Liver (tissue), 9 donors: ENCODE results near the gene ACYP1. TPM values are rescaled to one million over a fixed set of nuclear protein-coding genes. Genes with fewer than 3 reads are reported as not detected.

Source experiments
- DNase-seq: peaks from one replicate; pipeline ENCODE4 v3.0.0-alpha.2; 2017; ENCODE audit warnings: low spot score
- H3K27ac ChIP-seq, 2 donors: one replicate each; pipeline ENCODE4 v1.7.0; 2013; ENCODE audit warnings: inconsistent platforms in 2 of 2, low read length in 2 of 2, control low read depth in 1 of 2, low read depth in 1 of 2, mild to moderate bottlenecking in 1 of 2
- H3K27me3 ChIP-seq, 4 donors: one replicate each; pipeline versions ENCODE4 v1.6.1 to v1.7.0; 2013; ENCODE audit warnings: low read length in 3 of 4, inconsistent platforms in 1 of 4, mild to moderate bottlenecking in 1 of 4, moderate library complexity in 1 of 4; ENCODE audit not compliant: control insufficient read depth in 4 of 4, insufficient read depth in 4 of 4
- H3K36me3 ChIP-seq, 4 donors: one replicate each; pipeline versions ENCODE4 v1.6.1 to v1.7.0; 2013; ENCODE audit warnings: low read length in 3 of 4, mild to moderate bottlenecking in 3 of 4, low read depth in 1 of 4, moderate library complexity in 1 of 4; ENCODE audit not compliant: control insufficient read depth in 4 of 4, insufficient read depth in 3 of 4
- H3K4me1 ChIP-seq, 4 donors: one replicate each; pipeline versions ENCODE4 v1.6.1 to v1.7.0; 2013; ENCODE audit warnings: low read length in 3 of 4, mild to moderate bottlenecking in 3 of 4, moderate library complexity in 1 of 4; ENCODE audit not compliant: control insufficient read depth in 4 of 4, insufficient read depth in 4 of 4
- H3K4me3 ChIP-seq, 3 donors: one replicate each; pipeline versions ENCODE4 v1.6.1 to v1.7.0; 2013; ENCODE audit warnings: low read length in 3 of 3, control low read depth in 1 of 3, low read depth in 1 of 3, mild to moderate bottlenecking in 1 of 3
- H3K9ac ChIP-seq, 2 donors: one replicate each; pipeline ENCODE4 v1.7.0; 2013; ENCODE audit warnings: low read length in 2 of 2, mild to moderate bottlenecking in 2 of 2, moderate library complexity in 2 of 2, control low read depth in 1 of 2, low read depth in 1 of 2
- H3K9me3 ChIP-seq, 4 donors: one replicate each; pipeline versions ENCODE4 v1.6.1 to v1.7.0; 2013; ENCODE audit warnings: low read length in 3 of 4; ENCODE audit not compliant: control insufficient read depth in 4 of 4
- CTCF ChIP-seq: fragments of 150-350 bp; IDR thresholded peaks from 2 replicates; pipeline ENCODE4 v1.5.1; 2017; ENCODE audit warnings: improper control_type of control experiment, low read depth, low read length; ENCODE audit not compliant: missing input control
- EGR1 ChIP-seq, 2 donors: IDR thresholded peaks; 2 replicates each; pipeline ENCODE4 v1.6.1; 2016 to 2018; ENCODE audit warnings: antibody characterized with exemption in 2 of 2, low read depth in 2 of 2
- FOXA1 ChIP-seq: IDR thresholded peaks from 2 replicates; pipeline ENCODE4 v1.6.1; 2016; ENCODE audit warnings: antibody characterized with exemption
- FOXA2 ChIP-seq: IDR thresholded peaks from 2 replicates; pipeline ENCODE4 v1.6.1; 2016; ENCODE audit warnings: antibody characterized with exemption
- GABPA ChIP-seq, 2 donors: IDR thresholded peaks in 1 of 2; conservative IDR thresholded peaks in 1 of 2; 2 replicates each; pipeline ENCODE4 v1.6.1; 2016; ENCODE audit warnings: antibody characterized with exemption in 2 of 2, mild to moderate bottlenecking in 1 of 2, moderate library complexity in 1 of 2
- HNF4A ChIP-seq, 2 donors: conservative IDR thresholded peaks; 2 replicates each; pipeline ENCODE4 v1.6.1; 2016; ENCODE audit warnings: antibody characterized with exemption in 2 of 2, mild to moderate bottlenecking in 2 of 2
- HNF4G ChIP-seq: IDR thresholded peaks from 2 replicates; pipeline ENCODE4 v1.6.1; 2016; ENCODE audit warnings: antibody characterized with exemption
- JUND ChIP-seq, 2 donors: IDR thresholded peaks; 2 replicates each; pipeline ENCODE4 v1.6.1; 2016; ENCODE audit warnings: antibody characterized with exemption in 2 of 2
- NR2F2 ChIP-seq: IDR thresholded peaks from 2 replicates; pipeline ENCODE4 v1.6.1; 2016; ENCODE audit warnings: antibody characterized with exemption
- RAD21 ChIP-seq, 2 donors: IDR thresholded peaks; 2 replicates each; pipeline ENCODE4 v1.6.1; 2016; ENCODE audit warnings: antibody characterized with exemption in 2 of 2, mild to moderate bottlenecking in 2 of 2
- RXRA ChIP-seq, 2 donors: IDR thresholded peaks; 2 replicates each; pipeline ENCODE4 v1.6.1; 2017 to 2018; ENCODE audit warnings: antibody characterized with exemption in 2 of 2, mild to moderate bottlenecking in 1 of 2
- SP1 ChIP-seq: IDR thresholded peaks from 2 replicates; pipeline ENCODE4 v1.6.1; 2018; ENCODE audit warnings: antibody characterized with exemption, mild to moderate bottlenecking
- TAF1 ChIP-seq: conservative IDR thresholded peaks from 2 replicates; pipeline ENCODE4 v1.6.1; 2016; ENCODE audit warnings: antibody characterized with exemption, mild to moderate bottlenecking
- YY1 ChIP-seq: IDR thresholded peaks from 2 replicates; pipeline ENCODE4 v1.6.1; 2016; ENCODE audit warnings: antibody characterized with exemption, mild to moderate bottlenecking
- ZBTB33 ChIP-seq: IDR thresholded peaks from 2 replicates; pipeline ENCODE4 v1.6.1; 2016; ENCODE audit warnings: antibody characterized with exemption
- WGBS: extraction: QIAGEN DNeasy Blood & Tissue Kit; methylation state at CpG from one replicate; pipeline ENCODE4 v1.1.7; 2013; 5-methylcytosine and 5-hydroxymethylcytosine counted together
- polyA plus RNA-seq, 2 donors: library from polyadenylated mRNA; stranded (reverse) in 1 of 2; unstranded in 1 of 2; fragments of 200-250 nt in 1 of 2; fragments of >200 nt in 1 of 2; fragmentation: Nextera tagmentation in 1 of 2; extraction: Ambion mirVana in 1 of 2; gene quantifications; one replicate each; pipeline versions ENCODE4 v1.2.1 to v1.2.3, GENCODE V29; 2013 to 2015
- total RNA-seq, 2 donors: library from RNA; depleted of rRNA; stranded (reverse); fragments of >200 nt; gene quantifications; one replicate each; pipeline ENCODE4 v1.2.3, GENCODE V29; 2014
- TF ChIP-seq, protein P1 (sequence below): IDR thresholded peaks from 2 replicates; pipeline ENCODE4 v1.6.1; 2016; ENCODE audit warnings: antibody characterized with exemption
- TF ChIP-seq, protein P2 (sequence below): IDR thresholded peaks from 2 replicates; pipeline ENCODE4 v1.6.1; 2016; ENCODE audit warnings: antibody characterized with exemption, mild to moderate bottlenecking
- TF ChIP-seq, protein P3 (sequence below): IDR thresholded peaks from 2 replicates; pipeline ENCODE4 v1.6.1; 2016; ENCODE audit warnings: antibody characterized with exemption
- donor health status: healthy.
- donor health status: healthy.
- donor health status: healthy.
- donor health status: healthy.
- donor health status: healthy.

The ACYP1 gene
- total and polyA plus RNA-seq, 4 donors = 2.1 to 7.5 (median 4.0) TPM

DNA sequence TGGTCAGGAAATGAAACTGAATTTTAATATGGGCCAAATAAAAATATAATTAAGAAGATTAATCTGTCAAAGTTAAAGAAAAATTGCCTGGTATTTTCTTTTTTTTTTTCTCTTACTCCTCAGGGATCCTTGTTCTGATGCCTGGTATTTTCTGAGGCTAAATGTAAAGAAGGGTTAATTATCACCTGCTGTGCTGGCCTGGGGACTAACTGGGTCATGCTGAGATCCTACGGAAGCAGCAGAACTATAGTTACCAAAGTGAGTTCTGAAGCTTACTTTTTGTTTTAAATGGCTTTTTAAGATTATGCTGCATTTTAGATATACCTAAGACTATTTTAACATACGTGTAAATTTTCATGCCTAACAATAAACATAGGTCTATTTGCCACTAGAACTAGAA is 28.9 kb upstream of the ACYP1 start:
- WGBS = 86% methylated on average over 2 of the region's 2 CpGs
- H3K4me3 ChIP-seq = no peak overlapping the region
- peaks cover 4 to 63% (median 51%) of the 10 kb centered on the region in 4 donors for H3K36me3 ChIP-seq
- no peak overlapping the region for H3K9ac ChIP-seq
- no peaks in the 10 kb centered on the region for H3K4me1 ChIP-seq
- H3K27ac ChIP-seq = no peak overlapping the region
- TF ChIP-seq, protein P1, sequence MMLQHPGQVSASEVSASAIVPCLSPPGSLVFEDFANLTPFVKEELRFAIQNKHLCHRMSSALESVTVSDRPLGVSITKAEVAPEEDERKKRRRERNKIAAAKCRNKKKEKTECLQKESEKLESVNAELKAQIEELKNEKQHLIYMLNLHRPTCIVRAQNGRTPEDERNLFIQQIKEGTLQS = no peak
- no peak for TF ChIP-seq ZBTB33
- TF ChIP-seq CTCF = no peak
- no peak for TF ChIP-seq TAF1
- no peak for TF ChIP-seq FOXA2
- no peak for TF ChIP-seq HNF4G
- TF ChIP-seq RXRA (IDR thresholded peaks at IDR 0.05) = no peak
- no peak for TF ChIP-seq GABPA (IDR thresholded peaks at IDR 0.05 in 1 of 2, conservative IDR thresholded peaks at IDR 0.05 in 1 of 2)
- TF ChIP-seq RAD21 (IDR thresholded peaks at IDR 0.05) = no peak
- TF ChIP-seq JUND (IDR thresholded peaks at IDR 0.05) = no peak
- TF ChIP-seq HNF4A (conservative IDR thresholded peaks at IDR 0.05) = no peak
- no peak for TF ChIP-seq FOXA1
- TF ChIP-seq YY1 = no peak
- TF ChIP-seq, protein P2, sequence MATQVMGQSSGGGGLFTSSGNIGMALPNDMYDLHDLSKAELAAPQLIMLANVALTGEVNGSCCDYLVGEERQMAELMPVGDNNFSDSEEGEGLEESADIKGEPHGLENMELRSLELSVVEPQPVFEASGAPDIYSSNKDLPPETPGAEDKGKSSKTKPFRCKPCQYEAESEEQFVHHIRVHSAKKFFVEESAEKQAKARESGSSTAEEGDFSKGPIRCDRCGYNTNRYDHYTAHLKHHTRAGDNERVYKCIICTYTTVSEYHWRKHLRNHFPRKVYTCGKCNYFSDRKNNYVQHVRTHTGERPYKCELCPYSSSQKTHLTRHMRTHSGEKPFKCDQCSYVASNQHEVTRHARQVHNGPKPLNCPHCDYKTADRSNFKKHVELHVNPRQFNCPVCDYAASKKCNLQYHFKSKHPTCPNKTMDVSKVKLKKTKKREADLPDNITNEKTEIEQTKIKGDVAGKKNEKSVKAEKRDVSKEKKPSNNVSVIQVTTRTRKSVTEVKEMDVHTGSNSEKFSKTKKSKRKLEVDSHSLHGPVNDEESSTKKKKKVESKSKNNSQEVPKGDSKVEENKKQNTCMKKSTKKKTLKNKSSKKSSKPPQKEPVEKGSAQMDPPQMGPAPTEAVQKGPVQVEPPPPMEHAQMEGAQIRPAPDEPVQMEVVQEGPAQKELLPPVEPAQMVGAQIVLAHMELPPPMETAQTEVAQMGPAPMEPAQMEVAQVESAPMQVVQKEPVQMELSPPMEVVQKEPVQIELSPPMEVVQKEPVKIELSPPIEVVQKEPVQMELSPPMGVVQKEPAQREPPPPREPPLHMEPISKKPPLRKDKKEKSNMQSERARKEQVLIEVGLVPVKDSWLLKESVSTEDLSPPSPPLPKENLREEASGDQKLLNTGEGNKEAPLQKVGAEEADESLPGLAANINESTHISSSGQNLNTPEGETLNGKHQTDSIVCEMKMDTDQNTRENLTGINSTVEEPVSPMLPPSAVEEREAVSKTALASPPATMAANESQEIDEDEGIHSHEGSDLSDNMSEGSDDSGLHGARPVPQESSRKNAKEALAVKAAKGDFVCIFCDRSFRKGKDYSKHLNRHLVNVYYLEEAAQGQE = no peak
- TF ChIP-seq EGR1 (IDR thresholded peaks at IDR 0.05; ENCODE audit: low read depth in 2 of 2) = no peak
- no peak for TF ChIP-seq SP1
- DNase-seq = no peak
- no peaks in the 10 kb centered on the region for H3K9me3 ChIP-seq
- H3K27me3 ChIP-seq = no peaks in the 10 kb centered on the region

GRCh38 chr14:75091251-75091650 is 27.4 kb upstream of the ACYP1 start:
- H3K36me3 ChIP-seq = peaks cover 8 to 67% (median 51%) of the 10 kb centered on the region in 4 donors
- H3K4me3 ChIP-seq = no peak overlapping the region
- DNase-seq = no peak
- WGBS = 96% methylated on average over 8 of the region's 8 CpGs
- no peaks in the 10 kb centered on the region for H3K4me1 ChIP-seq
- H3K27me3 ChIP-seq = no peaks in the 10 kb centered on the region
- no peak overlapping the region for H3K27ac ChIP-seq
- H3K9ac ChIP-seq = no peak overlapping the region
- H3K9me3 ChIP-seq = no peaks in the 10 kb centered on the region
- TF ChIP-seq HNF4A (conservative IDR thresholded peaks at IDR 0.05) (no peak), GABPA (IDR thresholded peaks at IDR 0.05 in 1 of 2, conservative IDR thresholded peaks at IDR 0.05 in 1 of 2) (no peak), EGR1 (IDR thresholded peaks at IDR 0.05; ENCODE audit: low read depth in 2 of 2) (no peak), ZBTB33 (no peak), TAF1 (no peak), FOXA2 (no peak), SP1 (no peak), RXRA (IDR thresholded peaks at IDR 0.05) (no peak), RAD21 (IDR thresholded peaks at IDR 0.05) (no peak), NR2F2 (no peak), HNF4G (no peak), YY1 (no peak), JUND (IDR thresholded peaks at IDR 0.05) (no peak), CTCF (no peak), FOXA1 (no peak)
- TF ChIP-seq, protein P3, sequence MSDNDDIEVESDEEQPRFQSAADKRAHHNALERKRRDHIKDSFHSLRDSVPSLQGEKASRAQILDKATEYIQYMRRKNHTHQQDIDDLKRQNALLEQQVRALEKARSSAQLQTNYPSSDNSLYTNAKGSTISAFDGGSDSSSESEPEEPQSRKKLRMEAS = no peak
- TF ChIP-seq, protein P1 = no peak
